ENCODE measurements around the gene POMC.
"Not testable (repeated sequence)": the region's sequence is repeated elsewhere in the genome, so short reads cannot be mapped to it uniquely, and the experiment has no call there.

The POMC gene
- long read RNA-seq, donor 1, transcript POMC-203 (3 exons, 959 nt), result major isoform, 10 of 29 reads
- long read RNA-seq, donor 1, partial matches to known transcripts, result 18 of 29 reads
- long read RNA-seq, donor 1, other reads (novel, unspliced or antisense), result 0 of 29 reads
- long read RNA-seq, donor 2, transcript POMC-203 (3 exons, 959 nt), result major isoform, 7 of 7 reads
- long read RNA-seq, donor 2, partial matches to known transcripts, result 0 of 7 reads
- long read RNA-seq, donor 2, other reads (novel, unspliced or antisense), result 0 of 7 reads
- long read RNA-seq, donor 3, partial matches to known transcripts, result 0 of 4 reads
- long read RNA-seq, donor 3, other reads (novel, unspliced or antisense), result 0 of 4 reads
- long read RNA-seq, donor 4, partial matches to known transcripts, result 14 of 19 reads
- long read RNA-seq, donor 4, other reads (novel, unspliced or antisense), result 0 of 19 reads
- long read RNA-seq, donor 5, transcript POMC-203 (3 exons, 959 nt), result major isoform, 8 of 19 reads
- long read RNA-seq, donor 5, partial matches to known transcripts, result 10 of 19 reads
- long read RNA-seq, donor 5, other reads (novel, unspliced or antisense), result 0 of 19 reads
- long read RNA-seq, donor 6, transcript POMC-203 (3 exons, 959 nt), result major isoform, 11 of 22 reads
- long read RNA-seq, donor 6, partial matches to known transcripts, result 11 of 22 reads
- long read RNA-seq, donor 6, other reads (novel, unspliced or antisense), result 0 of 22 reads
- long read RNA-seq, donor 7, transcript POMC-203 (3 exons, 959 nt), result major isoform, 9 of 21 reads
- long read RNA-seq, donor 7, partial matches to known transcripts, result 10 of 21 reads
- long read RNA-seq, donor 7, other reads (novel, unspliced or antisense), result 0 of 21 reads
- long read RNA-seq, donor 8, partial matches to known transcripts, result 0 of 7 reads
- long read RNA-seq, donor 8, other reads (novel, unspliced or antisense), result 0 of 7 reads

GRCh38 chr2:25168256-25169072, at the start of gene POMC:
TSS of gene POMC (minus strand) at chr2:25168580. CDS start at chr2:25164772, 3,808 bp downstream.
- peak; percentile 83 for DNase-seq

GRCh38 chr2:25218100-25218499, 49.7 kb upstream of the POMC start:
- no peak for DNase-seq

- DNase-seq, result peak; percentile 83
These were observed 47.7 kb upstream of the POMC start for GRCh38 chr2:25215948-25216679.

GRCh38 chr2:25215232-25215631, 46.9 kb upstream of the POMC start:
- peak; percentile 39 for DNase-seq

- DNase-seq, result no peak
These were observed 44.8 kb upstream of the POMC start for GRCh38 chr2:25213229-25213628.

GRCh38 chr2:25210923-25211322, 42.5 kb upstream of the POMC start:
- not testable (repeated sequence) for DNase-seq

- no peak for DNase-seq
These were observed 38.7 kb upstream of the POMC start for GRCh38 chr2:25207078-25207545.

- DNase-seq, result peak; percentile 88
These were observed 35.9 kb upstream of the POMC start for GRCh38 chr2:25204190-25204838.

- DNase-seq, result no peak
These were observed 33.9 kb upstream of the POMC start for GRCh38 chr2:25202275-25202674.

- no peak for DNase-seq
These were observed 33.4 kb upstream of the POMC start for GRCh38 chr2:25201794-25202193.

GRCh38 chr2:25201265-25201664, 32.9 kb upstream of the POMC start:
- no peak for DNase-seq

- no peak for DNase-seq
These were observed 30.2 kb upstream of the POMC start for GRCh38 chr2:25198576-25198975.

- no peak for DNase-seq
These were observed 29.8 kb upstream of the POMC start for GRCh38 chr2:25198209-25198525.

GRCh38 chr2:25197336-25198208, 29.2 kb upstream of the POMC start:
- no peak for DNase-seq

GRCh38 chr2:25194576-25195122, 26.3 kb upstream of the POMC start:
- no peak for DNase-seq

GRCh38 chr2:25190536-25190935, 22.2 kb upstream of the POMC start:
- no peak for DNase-seq

- no peak for DNase-seq
These were observed 20.0 kb upstream of the POMC start for GRCh38 chr2:25188405-25188804.

GRCh38 chr2:25187729-25188350, 19.5 kb upstream of the POMC start:
- no peak for DNase-seq

- no peak for DNase-seq
These were observed 15.9 kb upstream of the POMC start for GRCh38 chr2:25184254-25184653.

Measured in right kidney (tissue), 9 donors.